ENCODE measurements around the gene ARMC2. TPM values are rescaled to one million over a fixed set of nuclear protein-coding genes. Genes with fewer than 3 reads are reported as not detected.

Gene ARMC2
- total and polyA plus RNA-seq, 2 of the 8 experiments (the other 6 are each of a cell fraction or from before 2014, with no cell fraction given), result 1.6 to 4.4 TPM

GRCh38 chr6:108853077-108853476 is 4.9 kb downstream of the ARMC2 start (continued):
- TF ChIP-seq, protein P1, sequence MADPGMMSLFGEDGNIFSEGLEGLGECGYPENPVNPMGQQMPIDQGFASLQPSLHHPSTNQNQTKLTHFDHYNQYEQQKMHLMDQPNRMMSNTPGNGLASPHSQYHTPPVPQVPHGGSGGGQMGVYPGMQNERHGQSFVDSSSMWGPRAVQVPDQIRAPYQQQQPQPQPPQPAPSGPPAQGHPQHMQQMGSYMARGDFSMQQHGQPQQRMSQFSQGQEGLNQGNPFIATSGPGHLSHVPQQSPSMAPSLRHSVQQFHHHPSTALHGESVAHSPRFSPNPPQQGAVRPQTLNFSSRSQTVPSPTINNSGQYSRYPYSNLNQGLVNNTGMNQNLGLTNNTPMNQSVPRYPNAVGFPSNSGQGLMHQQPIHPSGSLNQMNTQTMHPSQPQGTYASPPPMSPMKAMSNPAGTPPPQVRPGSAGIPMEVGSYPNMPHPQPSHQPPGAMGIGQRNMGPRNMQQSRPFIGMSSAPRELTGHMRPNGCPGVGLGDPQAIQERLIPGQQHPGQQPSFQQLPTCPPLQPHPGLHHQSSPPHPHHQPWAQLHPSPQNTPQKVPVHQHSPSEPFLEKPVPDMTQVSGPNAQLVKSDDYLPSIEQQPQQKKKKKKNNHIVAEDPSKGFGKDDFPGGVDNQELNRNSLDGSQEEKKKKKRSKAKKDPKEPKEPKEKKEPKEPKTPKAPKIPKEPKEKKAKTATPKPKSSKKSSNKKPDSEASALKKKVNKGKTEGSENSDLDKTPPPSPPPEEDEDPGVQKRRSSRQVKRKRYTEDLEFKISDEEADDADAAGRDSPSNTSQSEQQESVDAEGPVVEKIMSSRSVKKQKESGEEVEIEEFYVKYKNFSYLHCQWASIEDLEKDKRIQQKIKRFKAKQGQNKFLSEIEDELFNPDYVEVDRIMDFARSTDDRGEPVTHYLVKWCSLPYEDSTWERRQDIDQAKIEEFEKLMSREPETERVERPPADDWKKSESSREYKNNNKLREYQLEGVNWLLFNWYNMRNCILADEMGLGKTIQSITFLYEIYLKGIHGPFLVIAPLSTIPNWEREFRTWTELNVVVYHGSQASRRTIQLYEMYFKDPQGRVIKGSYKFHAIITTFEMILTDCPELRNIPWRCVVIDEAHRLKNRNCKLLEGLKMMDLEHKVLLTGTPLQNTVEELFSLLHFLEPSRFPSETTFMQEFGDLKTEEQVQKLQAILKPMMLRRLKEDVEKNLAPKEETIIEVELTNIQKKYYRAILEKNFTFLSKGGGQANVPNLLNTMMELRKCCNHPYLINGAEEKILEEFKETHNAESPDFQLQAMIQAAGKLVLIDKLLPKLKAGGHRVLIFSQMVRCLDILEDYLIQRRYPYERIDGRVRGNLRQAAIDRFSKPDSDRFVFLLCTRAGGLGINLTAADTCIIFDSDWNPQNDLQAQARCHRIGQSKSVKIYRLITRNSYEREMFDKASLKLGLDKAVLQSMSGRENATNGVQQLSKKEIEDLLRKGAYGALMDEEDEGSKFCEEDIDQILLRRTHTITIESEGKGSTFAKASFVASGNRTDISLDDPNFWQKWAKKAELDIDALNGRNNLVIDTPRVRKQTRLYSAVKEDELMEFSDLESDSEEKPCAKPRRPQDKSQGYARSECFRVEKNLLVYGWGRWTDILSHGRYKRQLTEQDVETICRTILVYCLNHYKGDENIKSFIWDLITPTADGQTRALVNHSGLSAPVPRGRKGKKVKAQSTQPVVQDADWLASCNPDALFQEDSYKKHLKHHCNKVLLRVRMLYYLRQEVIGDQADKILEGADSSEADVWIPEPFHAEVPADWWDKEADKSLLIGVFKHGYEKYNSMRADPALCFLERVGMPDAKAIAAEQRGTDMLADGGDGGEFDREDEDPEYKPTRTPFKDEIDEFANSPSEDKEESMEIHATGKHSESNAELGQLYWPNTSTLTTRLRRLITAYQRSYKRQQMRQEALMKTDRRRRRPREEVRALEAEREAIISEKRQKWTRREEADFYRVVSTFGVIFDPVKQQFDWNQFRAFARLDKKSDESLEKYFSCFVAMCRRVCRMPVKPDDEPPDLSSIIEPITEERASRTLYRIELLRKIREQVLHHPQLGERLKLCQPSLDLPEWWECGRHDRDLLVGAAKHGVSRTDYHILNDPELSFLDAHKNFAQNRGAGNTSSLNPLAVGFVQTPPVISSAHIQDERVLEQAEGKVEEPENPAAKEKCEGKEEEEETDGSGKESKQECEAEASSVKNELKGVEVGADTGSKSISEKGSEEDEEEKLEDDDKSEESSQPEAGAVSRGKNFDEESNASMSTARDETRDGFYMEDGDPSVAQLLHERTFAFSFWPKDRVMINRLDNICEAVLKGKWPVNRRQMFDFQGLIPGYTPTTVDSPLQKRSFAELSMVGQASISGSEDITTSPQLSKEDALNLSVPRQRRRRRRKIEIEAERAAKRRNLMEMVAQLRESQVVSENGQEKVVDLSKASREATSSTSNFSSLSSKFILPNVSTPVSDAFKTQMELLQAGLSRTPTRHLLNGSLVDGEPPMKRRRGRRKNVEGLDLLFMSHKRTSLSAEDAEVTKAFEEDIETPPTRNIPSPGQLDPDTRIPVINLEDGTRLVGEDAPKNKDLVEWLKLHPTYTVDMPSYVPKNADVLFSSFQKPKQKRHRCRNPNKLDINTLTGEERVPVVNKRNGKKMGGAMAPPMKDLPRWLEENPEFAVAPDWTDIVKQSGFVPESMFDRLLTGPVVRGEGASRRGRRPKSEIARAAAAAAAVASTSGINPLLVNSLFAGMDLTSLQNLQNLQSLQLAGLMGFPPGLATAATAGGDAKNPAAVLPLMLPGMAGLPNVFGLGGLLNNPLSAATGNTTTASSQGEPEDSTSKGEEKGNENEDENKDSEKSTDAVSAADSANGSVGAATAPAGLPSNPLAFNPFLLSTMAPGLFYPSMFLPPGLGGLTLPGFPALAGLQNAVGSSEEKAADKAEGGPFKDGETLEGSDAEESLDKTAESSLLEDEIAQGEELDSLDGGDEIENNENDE (IDR thresholded peaks at IDR 0.05; ENCODE audit: insufficient replicate concordance, low read length), result no peak
- no peak for TF ChIP-seq POLR2A (IDR thresholded peaks at IDR 0.05; ENCODE audit: control extremely low read depth in 1 of 2, low read depth in 2 of 2, low read length in 2 of 2)
- TF ChIP-seq SIX5 (IDR thresholded peaks at IDR 0.05; ENCODE audit: low read depth, low read length), result no peak

Measured in H1 (cell line).